SK-N-SH treated with all-trans-retinoic acid at 6 μM for 48 hours (cell line): ENCODE data around the gene PTPN6.

Experiments used
- ATAC-seq: fragments of 200-7000 bp; cut with Tn5 transposase; 3 replicates; pipeline ENCODE4 v1.9.1; 2020; ENCODE audit warnings: mild to moderate bottlenecking, moderate library complexity
- ARNTL ChIP-seq: fragments of 450-650 bp; formaldehyde crosslinking; IDR thresholded peaks from 2 replicates; pipeline ENCODE4 v1.5.0; 2020; ENCODE audit warnings: low read depth, mild to moderate bottlenecking, moderate library complexity, borderline replicate concordance
- BACH2 ChIP-seq: fragments of 250-450 bp; sonication (Bioruptor Pico); IDR thresholded peaks from 2 replicates; pipeline ENCODE4 v1.9.0; 2021; ENCODE audit warnings: mild to moderate bottlenecking, borderline replicate concordance
- CSDC2 ChIP-seq: fragments of 250-450 bp; sonication (Bioruptor Pico); IDR thresholded peaks from 2 replicates; pipeline ENCODE4 v1.5.0; 2020; ENCODE audit warnings: mild to moderate bottlenecking, moderate library complexity
- CSRNP3 ChIP-seq: fragments of 250-450 bp; sonication (Bioruptor Pico); IDR thresholded peaks from 2 replicates; pipeline ENCODE4 v1.5.1; 2021; ENCODE audit warnings: mild to moderate bottlenecking, moderate library complexity
- ESRRG ChIP-seq: fragments of 250-450 bp; sonication (Bioruptor Pico); IDR thresholded peaks from 2 replicates; pipeline ENCODE4 v1.6.1; 2021; ENCODE audit warnings: mild to moderate bottlenecking
- GLIS3 ChIP-seq: fragments of 250-450 bp; sonication (Bioruptor Pico); IDR thresholded peaks from 2 replicates; pipeline ENCODE4 v1.5.0; 2020; ENCODE audit warnings: mild to moderate bottlenecking, moderate library complexity
- ISL1 ChIP-seq: fragments of 250-450 bp; sonication (Bioruptor Pico); IDR thresholded peaks from 2 replicates; pipeline ENCODE4 v2.1.2; 2022; ENCODE audit warnings: mild to moderate bottlenecking, moderate library complexity
- OSR1 ChIP-seq: fragments of 250-450 bp; sonication (Bioruptor Pico); IDR thresholded peaks from 2 replicates; pipeline ENCODE4 v1.8.0; 2022; ENCODE audit warnings: moderate library complexity, mild to moderate bottlenecking, inconsistent platforms
- PATZ1 ChIP-seq: fragments of 250-450 bp; sonication (Bioruptor Pico); IDR thresholded peaks from 2 replicates; pipeline ENCODE4 v1.8.0; 2020; ENCODE audit warnings: mild to moderate bottlenecking, moderate library complexity, borderline replicate concordance
- POU6F1 ChIP-seq: fragments of 250-450 bp; sonication (Bioruptor Pico); IDR thresholded peaks from 2 replicates; pipeline ENCODE4 v1.8.0; 2021; ENCODE audit warnings: low read depth, mild to moderate bottlenecking, moderate library complexity, borderline replicate concordance
- PPARA ChIP-seq: fragments of 250-450 bp; sonication (Bioruptor Pico); IDR thresholded peaks from 2 replicates; pipeline ENCODE4 v1.5.0; 2020; ENCODE audit warnings: mild to moderate bottlenecking, borderline replicate concordance
- RARB ChIP-seq: fragments of 250-450 bp; sonication (Bioruptor Pico); IDR thresholded peaks from 2 replicates; pipeline ENCODE4 v1.8.0; 2021; ENCODE audit warnings: mild to moderate bottlenecking, moderate library complexity
- SNAI2 ChIP-seq: fragments of 250-450 bp; sonication (Bioruptor Pico); IDR thresholded peaks from 2 replicates; pipeline ENCODE4 v1.5.0; 2020; ENCODE audit warnings: mild to moderate bottlenecking, moderate library complexity
- TCF4 ChIP-seq: fragments of 250-450 bp; sonication (Bioruptor Pico); IDR thresholded peaks from 2 replicates; pipeline ENCODE4 v1.8.0; 2021; ENCODE audit warnings: mild to moderate bottlenecking, moderate library complexity, borderline replicate concordance
- TOX ChIP-seq: fragments of 250-450 bp; sonication (Bioruptor Pico); IDR thresholded peaks from 2 replicates; pipeline ENCODE4 v1.8.0; 2021; ENCODE audit warnings: mild to moderate bottlenecking, moderate library complexity, borderline replicate concordance
- TSHZ2 ChIP-seq: fragments of 250-450 bp; sonication (Bioruptor Pico); IDR thresholded peaks from 2 replicates; pipeline ENCODE4 v1.5.0; 2020; ENCODE audit warnings: mild to moderate bottlenecking, moderate library complexity
- ZC3H10 ChIP-seq: fragments of 250-450 bp; sonication (Bioruptor Pico); IDR thresholded peaks from 2 replicates; pipeline ENCODE4 v1.5.1; 2021; ENCODE audit warnings: mild to moderate bottlenecking, moderate library complexity
- ZFP3 ChIP-seq: fragments of 250-450 bp; sonication (Bioruptor Pico); IDR thresholded peaks from 2 replicates; pipeline ENCODE4 v1.5.0; 2020; ENCODE audit warnings: mild to moderate bottlenecking, moderate library complexity
- ZFP30 ChIP-seq: fragments of 450-650 bp; formaldehyde crosslinking; IDR thresholded peaks from 2 replicates; pipeline ENCODE4 v1.5.0; 2022; ENCODE audit warnings: mild to moderate bottlenecking, moderate library complexity
- ZNF565 ChIP-seq: fragments of 450-650 bp; formaldehyde crosslinking; conservative IDR thresholded peaks from 2 replicates; pipeline ENCODE4 v1.5.0; 2020; ENCODE audit warnings: low read depth, mild to moderate bottlenecking, moderate library complexity
- ZNF70 ChIP-seq: fragments of 450-650 bp; formaldehyde crosslinking; IDR thresholded peaks from 2 replicates; pipeline ENCODE4 v1.5.0; 2020; ENCODE audit warnings: mild to moderate bottlenecking, moderate library complexity

The PTPN6 gene

GRCh38 chr12:6944381-6945186 is 6.6 kb upstream of the PTPN6 start:
- ATAC-seq, result peak; percentile 77
- TF ChIP-seq ZC3H10 (CRISPR knock-in tag), result no peak
- no peak for TF ChIP-seq SNAI2 (CRISPR knock-in tag)
- TF ChIP-seq RARB (CRISPR knock-in tag), result no peak
- TF ChIP-seq GLIS3, result no peak; the same call in 1 of the 2 replicates
- TF ChIP-seq TCF4 (CRISPR knock-in tag), result no peak
- no peak for TF ChIP-seq ZNF70 (CRISPR knock-in tag)
- 0 out of 2 replicates have a peak, but pooled peaks have one; percentile 10 for TF ChIP-seq ARNTL (CRISPR knock-in tag)

GRCh38 chr12:6945613-6946012 is 5.5 kb upstream of the PTPN6 start:
- ATAC-seq, result no peak
- no peak for TF ChIP-seq CSDC2 (CRISPR knock-in tag)
- no peak for TF ChIP-seq POU6F1 (CRISPR knock-in tag)
- no peak for TF ChIP-seq ZFP30 (CRISPR knock-in tag)
- no peak for TF ChIP-seq GLIS3
- no peak for TF ChIP-seq ZNF565 (CRISPR knock-in tag)
- TF ChIP-seq ZNF70 (CRISPR knock-in tag), result no peak
- no peak for TF ChIP-seq OSR1
- no peak for TF ChIP-seq CSRNP3 (CRISPR knock-in tag)
- TF ChIP-seq TSHZ2 (CRISPR knock-in tag), result no peak
- TF ChIP-seq PATZ1 (CRISPR knock-in tag), result no peak
- no peak for TF ChIP-seq TOX
- TF ChIP-seq PPARA (CRISPR knock-in tag), result no peak
- no peak for TF ChIP-seq ISL1
- TF ChIP-seq ZFP3 (CRISPR knock-in tag), result no peak

GRCh38 chr12:6946033-6946919 is 4.9 kb upstream of the PTPN6 start:
- no peak for ATAC-seq
- no peak for TF ChIP-seq POU6F1 (CRISPR knock-in tag)
- TF ChIP-seq TSHZ2 (CRISPR knock-in tag), result no peak
- TF ChIP-seq CSRNP3 (CRISPR knock-in tag), result no peak
- no peak for TF ChIP-seq BACH2 (CRISPR knock-in tag)
- TF ChIP-seq ZFP30 (CRISPR knock-in tag), result no peak
- TF ChIP-seq ESRRG (CRISPR knock-in tag), result no peak
